Esophagus (tissue), 2 donors: Measurements from ENCODE around the gene ZNF276. TPM values are rescaled to one million over a fixed set of nuclear protein-coding genes. Genes with fewer than 3 reads are reported as not detected.
"Not testable (repeated sequence)": the region's sequence is repeated elsewhere in the genome, so short reads cannot be mapped to it uniquely, and the experiment has no call there.

Experiments
- H3K27ac ChIP-seq, 2 donors: one replicate each; pipeline ENCODE4 v1.5.1; 2013; ENCODE audit warnings: low read depth in 2 of 2, mild to moderate bottlenecking in 2 of 2, inconsistent platforms in 1 of 2, low read length in 1 of 2, moderate library complexity in 1 of 2
- H3K27me3 ChIP-seq, 2 donors: one replicate each; pipeline ENCODE4 v1.6.1; 2013; ENCODE audit warnings: low read length in 2 of 2, control low read depth in 1 of 2, mild to moderate bottlenecking in 1 of 2; ENCODE audit not compliant: insufficient read depth in 2 of 2, control insufficient read depth in 1 of 2
- H3K36me3 ChIP-seq, 2 donors: one replicate each; pipeline ENCODE4 v1.6.1; 2013; ENCODE audit warnings: low read length in 1 of 2; ENCODE audit not compliant: control insufficient read depth in 2 of 2, insufficient read depth in 2 of 2
- H3K4me1 ChIP-seq, 2 donors: one replicate each; pipeline ENCODE4 v1.6.1; 2013; ENCODE audit warnings: low read length in 1 of 2; ENCODE audit not compliant: control insufficient read depth in 2 of 2, insufficient read depth in 2 of 2
- H3K4me3 ChIP-seq, 2 donors: one replicate each; pipeline ENCODE4 v1.5.1; 2013; ENCODE audit warnings: low read length in 2 of 2, mild to moderate bottlenecking in 2 of 2, low read depth in 1 of 2, moderate library complexity in 1 of 2
- H3K9me3 ChIP-seq, 2 donors: one replicate each; pipeline ENCODE4 v1.6.1; 2013; ENCODE audit warnings: mild to moderate bottlenecking in 2 of 2, low read depth in 1 of 2, low read length in 1 of 2, moderate library complexity in 1 of 2; ENCODE audit not compliant: control insufficient read depth in 2 of 2, insufficient read depth in 1 of 2
- WGBS, 2 donors: extraction: QIAGEN DNeasy Blood & Tissue Kit; methylation state at CpG; one replicate each; pipeline ENCODE4 v1.1.7; 2013; 5-methylcytosine and 5-hydroxymethylcytosine counted together
- polyA plus RNA-seq, 2 donors: library from polyadenylated mRNA; stranded (reverse); fragments of 200-250 nt; gene quantifications; one replicate each; pipeline ENCODE4 v1.2.3, GENCODE V29; 2013
- donor health status: healthy with polysubstance abuse.
- donor health status: Bipolar disorder and iron deficiency.

The ZNF276 gene
- polyA plus RNA-seq, 2 donors, result 23.2 to 42.3 TPM

DNA sequence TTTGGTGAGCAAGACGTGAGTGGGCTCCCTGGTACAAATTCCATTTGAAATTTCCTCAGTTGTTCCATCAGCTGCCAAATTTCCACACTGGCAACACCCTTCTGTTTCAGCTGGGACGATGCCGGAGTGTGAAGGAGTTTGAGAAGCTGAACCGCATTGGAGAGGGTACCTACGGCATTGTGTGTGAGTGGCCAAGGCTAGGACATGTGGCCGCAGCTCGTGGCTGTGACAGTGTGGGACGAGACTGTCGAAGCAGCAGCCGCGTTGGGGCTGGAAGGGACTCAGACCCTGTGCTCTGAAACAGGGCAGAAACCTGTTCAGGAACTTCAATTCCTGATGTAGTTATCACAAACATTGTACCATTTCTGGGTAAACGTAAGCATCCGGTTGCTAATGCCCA lies 32.2 kb upstream of the ZNF276 start:
- 94% methylated on average over 13 of the region's 13 CpGs for WGBS, 2 donors
- no peak overlapping the region for H3K4me3 ChIP-seq

DNA sequence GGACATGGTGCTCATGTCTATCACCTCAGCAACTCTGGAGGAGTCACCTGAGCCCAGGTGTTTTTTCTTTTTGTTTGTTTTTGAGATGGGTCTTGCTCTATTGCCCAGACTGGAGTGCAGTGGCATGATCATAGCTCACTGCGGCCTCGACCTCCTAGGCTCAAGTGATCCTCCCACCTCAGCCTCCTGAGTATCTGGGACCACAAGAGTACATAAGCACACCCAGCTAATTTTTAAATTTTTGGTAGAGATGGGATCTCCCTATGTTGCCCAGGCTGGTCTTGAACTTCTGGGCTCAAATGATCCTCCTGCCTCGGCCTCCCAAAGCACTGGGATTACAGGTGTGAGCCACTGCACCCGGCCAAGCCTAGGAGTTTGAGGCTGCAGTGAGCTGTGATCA lies 31.7 kb upstream of the ZNF276 start:
- not testable (repeated sequence) for H3K4me3 ChIP-seq, H3K27me3 ChIP-seq, H3K9me3 ChIP-seq, H3K27ac ChIP-seq
- peaks cover 0 to 10% of the 10 kb centered on the region in 2 donors for H3K4me1 ChIP-seq
- 84 to 94% methylated on average over 4 of the region's 4 CpGs for WGBS, 2 donors
- peaks cover 9 to 42% of the 10 kb centered on the region in 2 donors for H3K36me3 ChIP-seq

More for the DNA sequence above, 32.2 kb upstream of the ZNF276 start:
- no peaks in the 10 kb centered on the region for H3K9me3 ChIP-seq
- no peaks in the 10 kb centered on the region for H3K27me3 ChIP-seq
- no peak overlapping the region for H3K27ac ChIP-seq
- H3K4me1 ChIP-seq, result peaks cover 0 to 9% of the 10 kb centered on the region in 2 donors
- H3K36me3 ChIP-seq, result peaks cover 8 to 38% of the 10 kb centered on the region in 2 donors

DNA sequence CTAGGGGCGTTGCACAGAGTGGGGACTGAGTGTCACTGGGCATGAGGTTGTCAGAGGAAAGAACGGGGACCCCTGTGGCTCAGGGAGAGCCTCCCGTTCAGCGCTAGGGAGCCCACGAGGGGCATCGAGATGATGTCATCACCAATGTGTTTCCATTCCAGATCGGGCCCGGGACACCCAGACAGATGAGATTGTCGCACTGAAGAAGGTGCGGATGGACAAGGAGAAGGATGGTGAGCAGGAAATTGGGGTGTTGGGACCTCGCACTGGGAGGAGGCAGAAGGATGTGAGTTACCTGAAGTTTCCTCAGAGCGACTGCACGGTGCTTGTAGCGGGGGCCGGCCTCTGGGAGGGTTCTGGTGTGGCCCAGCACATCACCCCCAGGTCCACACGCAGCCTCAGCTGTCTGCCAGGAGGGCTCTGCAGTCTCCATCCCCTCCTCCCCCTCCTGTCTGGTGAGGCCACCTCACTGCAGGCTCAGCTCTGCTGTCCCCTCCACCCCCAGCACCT lies 30.9 kb upstream of the ZNF276 start:
- peaks cover 0 to 10% of the 10 kb centered on the region in 2 donors for H3K4me1 ChIP-seq
- no peaks in the 10 kb centered on the region for H3K27me3 ChIP-seq
- no peak overlapping the region for H3K27ac ChIP-seq
- no peak overlapping the region for H3K4me3 ChIP-seq
- H3K36me3 ChIP-seq, result peaks cover 9 to 46% of the 10 kb centered on the region in 2 donors
- no peaks in the 10 kb centered on the region for H3K9me3 ChIP-seq
- 91 to 96% methylated on average over 16 of the region's 16 CpGs for WGBS, 2 donors

DNA sequence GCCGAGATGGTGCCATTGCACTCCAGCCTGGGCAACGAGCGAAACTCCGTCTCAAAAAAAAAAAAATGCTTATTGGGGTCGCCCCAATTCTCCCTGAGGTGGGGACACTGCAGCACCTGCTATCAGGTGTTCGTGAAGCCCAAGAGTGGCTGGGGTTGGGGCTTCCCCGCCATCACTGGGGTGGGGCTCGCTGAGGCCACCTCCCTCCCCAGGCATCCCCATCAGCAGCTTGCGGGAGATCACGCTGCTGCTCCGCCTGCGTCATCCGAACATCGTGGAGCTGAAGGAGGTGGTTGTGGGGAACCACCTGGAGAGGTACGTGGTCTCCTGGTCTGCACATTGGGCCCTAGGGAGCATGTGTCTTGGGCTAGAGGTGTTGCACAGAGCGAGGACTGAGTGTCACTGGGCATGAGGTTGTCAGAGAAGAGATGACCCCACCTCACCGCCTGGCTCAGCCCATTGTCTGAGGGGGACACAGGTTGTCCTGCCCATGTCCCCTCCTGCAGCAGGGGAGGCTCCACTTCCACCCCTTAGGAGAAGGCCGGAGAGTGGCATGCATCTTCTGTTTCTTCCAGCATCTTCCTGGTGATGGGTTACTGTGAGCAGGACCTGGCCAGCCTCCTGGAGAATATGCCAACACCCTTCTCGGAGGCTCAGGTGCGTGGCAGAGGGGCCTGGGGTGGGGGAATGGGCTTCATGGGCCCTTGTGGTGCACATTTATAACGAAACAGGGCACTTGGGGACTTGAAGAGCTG lies 29.9 kb upstream of the ZNF276 start:
- H3K4me1 ChIP-seq, result peaks cover 0 to 10% of the 10 kb centered on the region in 2 donors
- H3K9me3 ChIP-seq, result no peaks in the 10 kb centered on the region
- peaks cover 9 to 46% of the 10 kb centered on the region in 2 donors for H3K36me3 ChIP-seq
- H3K27ac ChIP-seq, result no peak overlapping the region
- no peaks in the 10 kb centered on the region for H3K27me3 ChIP-seq
- 96 to 97% methylated on average over 21 of the region's 21 CpGs for WGBS, 2 donors
- H3K4me3 ChIP-seq, result no peak overlapping the region

DNA sequence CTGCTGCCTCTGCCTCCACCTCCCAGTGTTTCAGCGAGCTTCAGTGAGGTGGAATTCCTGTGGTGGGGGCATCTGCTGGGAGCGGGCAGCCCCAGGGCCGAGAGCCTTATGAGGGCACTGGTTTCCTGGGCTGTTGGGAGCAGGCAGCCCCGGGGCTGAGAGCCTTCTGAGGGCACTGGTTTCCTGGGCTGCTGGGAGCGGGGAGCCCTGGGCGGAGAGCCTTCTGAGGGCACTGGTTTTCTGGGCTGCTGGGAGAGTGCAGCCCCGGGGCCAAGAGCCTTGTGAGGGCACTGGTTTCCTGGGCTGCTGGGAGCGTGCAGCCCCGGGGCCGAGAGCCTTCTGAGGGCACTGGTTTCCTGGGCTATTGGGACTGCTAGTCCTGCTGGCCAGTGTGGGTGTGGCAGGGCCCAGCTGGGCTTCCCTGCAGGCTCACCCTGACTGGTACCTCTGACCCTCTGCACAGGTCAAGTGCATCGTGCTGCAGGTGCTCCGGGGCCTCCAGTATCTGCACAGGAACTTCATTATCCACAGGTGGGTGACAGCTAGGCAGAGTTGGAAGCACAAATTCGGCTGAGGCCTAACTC lies 29.3 kb upstream of the ZNF276 start:
- Histone ChIP-seq H3K27me3 (no peaks in the 10 kb centered on the region), H3K4me3 (no peak overlapping the region), H3K9me3 (no peaks in the 10 kb centered on the region), H3K36me3 (peaks cover 9 to 48% of the 10 kb centered on the region in 2 donors), H3K4me1 (peaks cover 0 to 9% of the 10 kb centered on the region in 2 donors), H3K27ac (no peak overlapping the region)
- WGBS, 2 donors, result 94 to 96% methylated on average over 13 of the region's 13 CpGs

DNA sequence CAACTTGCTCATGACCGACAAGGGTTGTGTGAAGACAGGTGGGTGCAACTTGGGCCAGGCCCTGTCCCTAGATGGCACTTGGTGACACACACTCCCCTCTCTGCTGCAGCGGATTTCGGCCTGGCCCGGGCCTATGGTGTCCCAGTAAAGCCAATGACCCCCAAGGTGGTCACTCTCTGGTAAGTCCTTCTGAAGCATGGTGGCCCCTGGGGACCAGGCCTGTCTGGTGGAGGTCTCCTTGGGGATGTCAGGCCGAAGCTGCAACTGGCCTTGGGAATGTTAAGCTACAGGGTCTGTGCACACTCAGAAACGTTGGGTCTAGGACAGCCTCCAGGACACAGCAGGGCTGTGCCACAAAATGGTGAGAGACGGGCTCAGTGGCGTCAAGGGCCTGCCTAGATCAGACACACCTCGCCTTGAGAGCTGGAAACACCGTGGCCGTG lies 28.0 kb upstream of the ZNF276 start:
- H3K4me3 ChIP-seq, result no peak overlapping the region
- no peak overlapping the region for H3K27ac ChIP-seq
- 87 to 93% methylated on average over 11 of the region's 11 CpGs for WGBS, 2 donors
- peaks cover 9 to 50% of the 10 kb centered on the region in 2 donors for H3K36me3 ChIP-seq
- H3K27me3 ChIP-seq, result no peaks in the 10 kb centered on the region
- peaks cover 0 to 2% of the 10 kb centered on the region in 2 donors for H3K4me1 ChIP-seq
- H3K9me3 ChIP-seq, result no peaks in the 10 kb centered on the region

DNA sequence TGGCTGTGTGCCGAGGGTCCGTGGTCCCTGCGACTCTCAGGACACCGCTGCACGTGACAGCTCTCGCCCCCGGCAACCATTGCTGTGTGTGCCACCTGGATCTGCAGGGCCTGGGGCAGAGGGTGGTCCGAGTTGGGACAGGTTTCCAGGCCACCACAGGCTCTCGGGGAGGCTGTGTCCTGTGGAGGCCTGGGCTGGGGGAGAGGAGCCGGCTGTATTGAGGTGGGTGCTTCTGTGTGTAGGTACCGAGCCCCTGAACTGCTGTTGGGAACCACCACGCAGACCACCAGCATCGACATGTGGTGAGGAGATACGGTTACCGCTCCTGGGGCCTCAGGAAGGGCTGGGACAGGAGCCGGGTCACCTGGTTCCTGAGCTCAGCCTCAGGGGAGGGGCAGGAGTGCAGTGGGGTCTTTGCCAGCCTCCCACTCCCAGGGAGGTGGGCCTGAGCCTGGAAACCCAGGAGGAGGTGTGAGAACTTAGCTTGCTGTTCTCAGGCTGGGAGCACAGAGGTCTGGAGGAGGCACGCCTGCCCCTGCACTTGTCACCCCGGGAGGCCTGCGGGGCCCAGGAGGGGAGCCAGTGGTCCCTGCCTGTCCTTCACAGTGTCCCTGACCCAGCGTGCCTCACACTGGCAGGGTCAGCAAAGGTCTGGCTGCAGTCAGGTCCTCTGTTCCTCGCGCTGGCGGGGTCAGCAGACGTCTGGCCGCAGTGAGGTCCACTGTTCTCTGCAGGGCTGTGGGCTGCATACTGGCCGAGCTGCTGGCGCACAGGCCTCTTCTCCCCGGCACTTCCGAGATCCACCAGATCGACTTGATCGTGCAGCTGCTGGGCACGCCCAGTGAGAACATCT lies 27.2 kb upstream of the ZNF276 start:
- peaks cover 9 to 47% of the 10 kb centered on the region in 2 donors for H3K36me3 ChIP-seq
- no peaks in the 10 kb centered on the region for H3K9me3 ChIP-seq
- no peak overlapping the region for H3K4me3 ChIP-seq
- H3K4me1 ChIP-seq, result peaks cover 0 to 2% of the 10 kb centered on the region in 2 donors
- 86 to 87% methylated on average over 32 of the region's 32 CpGs for WGBS, 2 donors
- H3K27me3 ChIP-seq, result no peaks in the 10 kb centered on the region
- no peak overlapping the region for H3K27ac ChIP-seq

DNA sequence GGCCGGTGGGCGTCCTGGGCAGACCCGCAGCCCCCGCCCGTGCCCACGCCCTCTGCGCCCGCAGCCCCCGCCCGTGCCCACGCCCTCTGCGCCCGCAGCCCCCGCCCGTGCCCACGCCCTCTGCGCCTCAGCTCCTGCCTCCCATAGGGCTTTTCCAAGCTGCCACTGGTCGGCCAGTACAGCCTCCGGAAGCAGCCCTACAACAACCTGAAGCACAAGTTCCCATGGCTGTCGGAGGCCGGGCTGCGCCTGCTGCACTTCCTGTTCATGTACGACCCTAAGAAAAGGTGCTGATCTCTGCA lies 26.6 kb upstream of the ZNF276 start:
- H3K27ac ChIP-seq, H3K4me3 ChIP-seq, H3K9me3 ChIP-seq, H3K4me1 ChIP-seq, H3K27me3 ChIP-seq: not testable (repeated sequence)
- peaks cover 9 to 45% of the 10 kb centered on the region in 2 donors for H3K36me3 ChIP-seq
- 79 to 81% methylated on average over 19 to 23 of the region's 23 CpGs for WGBS, 2 donors

DNA sequence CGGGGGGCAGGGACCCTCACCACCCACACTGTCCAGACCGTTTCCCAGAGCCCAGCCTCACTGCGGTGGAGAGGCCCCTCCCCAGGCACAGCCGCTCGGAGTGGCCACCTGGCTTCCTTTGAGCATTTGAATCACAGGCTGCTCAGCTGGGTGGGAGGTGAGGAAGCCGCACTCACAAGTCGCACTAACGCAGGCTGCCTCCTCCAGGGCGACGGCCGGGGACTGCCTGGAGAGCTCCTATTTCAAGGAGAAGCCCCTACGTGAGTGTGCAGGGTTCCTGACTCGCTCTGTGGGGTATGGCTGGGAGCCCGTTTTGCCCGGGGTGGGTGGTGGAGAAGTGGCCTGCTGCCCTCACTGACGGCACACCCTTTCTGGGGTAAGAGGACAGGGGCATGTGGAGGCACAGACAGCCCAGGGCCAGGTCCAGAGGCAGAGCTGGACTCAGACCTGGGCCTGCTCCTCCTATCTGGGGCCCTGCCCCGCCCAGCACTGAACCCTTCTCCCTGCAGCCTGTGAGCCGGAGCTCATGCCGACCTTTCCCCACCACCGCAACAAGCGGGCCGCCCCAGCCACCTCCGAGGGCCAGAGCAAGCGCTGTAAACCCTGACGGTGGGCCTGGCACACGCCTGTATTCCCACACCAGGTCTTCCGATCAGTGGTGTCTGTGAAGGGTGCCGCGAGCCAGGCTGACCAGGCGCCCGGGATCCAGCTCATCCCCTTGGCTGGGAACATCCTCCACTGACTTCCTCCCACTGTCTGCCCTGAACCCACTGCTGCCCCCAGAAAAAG lies 26.1 kb upstream of the ZNF276 start:
- H3K4me1 ChIP-seq, result peaks cover 0 to 2% of the 10 kb centered on the region in 2 donors
- peaks cover 9 to 43% of the 10 kb centered on the region in 2 donors for H3K36me3 ChIP-seq

More for the DNA sequence above, 26.1 kb upstream of the ZNF276 start:
- 84 to 85% methylated on average over 30 to 31 of the region's 31 CpGs for WGBS, 2 donors
- H3K27ac ChIP-seq, result no peak overlapping the region
- no peaks in the 10 kb centered on the region for H3K27me3 ChIP-seq
- no peaks in the 10 kb centered on the region for H3K9me3 ChIP-seq
- no peak overlapping the region for H3K4me3 ChIP-seq
